Measurements from ENCODE around the gene CFAP52. TPM values are rescaled to one million over a fixed set of nuclear protein-coding genes. Genes with fewer than 3 reads are reported as not detected.

CFAP52 gene
- total and polyA plus RNA-seq, 2 of the 8 experiments (the other 6 are each of a cell fraction or from before 2014, with no cell fraction given), result 0.11 TPM; not detected in 1

DNA sequence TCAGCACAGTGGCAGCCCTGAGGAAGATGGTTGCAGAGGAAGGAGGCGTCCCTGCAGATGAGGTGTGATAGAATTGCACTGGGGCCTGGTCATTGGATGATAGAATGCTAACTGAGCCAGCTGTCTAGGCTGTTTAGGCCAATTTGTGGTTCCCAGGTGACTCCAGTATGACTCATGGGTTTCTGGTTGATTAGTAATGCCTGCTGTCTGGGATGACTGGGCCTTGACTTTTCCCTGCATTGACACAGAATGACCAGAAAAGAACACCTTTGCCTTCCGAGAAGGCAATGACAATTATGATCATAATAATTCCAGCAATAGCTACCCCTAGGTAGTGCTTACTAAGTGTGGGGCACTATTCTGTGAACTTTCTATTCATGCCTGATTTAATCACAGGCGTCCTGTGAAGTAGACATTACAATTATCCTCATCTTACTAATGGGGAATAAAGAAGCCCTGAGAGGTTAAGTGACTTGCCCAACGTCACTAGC, 100.4 kb downstream of the CFAP52 start (continued):
- TF ChIP-seq, protein P1, sequence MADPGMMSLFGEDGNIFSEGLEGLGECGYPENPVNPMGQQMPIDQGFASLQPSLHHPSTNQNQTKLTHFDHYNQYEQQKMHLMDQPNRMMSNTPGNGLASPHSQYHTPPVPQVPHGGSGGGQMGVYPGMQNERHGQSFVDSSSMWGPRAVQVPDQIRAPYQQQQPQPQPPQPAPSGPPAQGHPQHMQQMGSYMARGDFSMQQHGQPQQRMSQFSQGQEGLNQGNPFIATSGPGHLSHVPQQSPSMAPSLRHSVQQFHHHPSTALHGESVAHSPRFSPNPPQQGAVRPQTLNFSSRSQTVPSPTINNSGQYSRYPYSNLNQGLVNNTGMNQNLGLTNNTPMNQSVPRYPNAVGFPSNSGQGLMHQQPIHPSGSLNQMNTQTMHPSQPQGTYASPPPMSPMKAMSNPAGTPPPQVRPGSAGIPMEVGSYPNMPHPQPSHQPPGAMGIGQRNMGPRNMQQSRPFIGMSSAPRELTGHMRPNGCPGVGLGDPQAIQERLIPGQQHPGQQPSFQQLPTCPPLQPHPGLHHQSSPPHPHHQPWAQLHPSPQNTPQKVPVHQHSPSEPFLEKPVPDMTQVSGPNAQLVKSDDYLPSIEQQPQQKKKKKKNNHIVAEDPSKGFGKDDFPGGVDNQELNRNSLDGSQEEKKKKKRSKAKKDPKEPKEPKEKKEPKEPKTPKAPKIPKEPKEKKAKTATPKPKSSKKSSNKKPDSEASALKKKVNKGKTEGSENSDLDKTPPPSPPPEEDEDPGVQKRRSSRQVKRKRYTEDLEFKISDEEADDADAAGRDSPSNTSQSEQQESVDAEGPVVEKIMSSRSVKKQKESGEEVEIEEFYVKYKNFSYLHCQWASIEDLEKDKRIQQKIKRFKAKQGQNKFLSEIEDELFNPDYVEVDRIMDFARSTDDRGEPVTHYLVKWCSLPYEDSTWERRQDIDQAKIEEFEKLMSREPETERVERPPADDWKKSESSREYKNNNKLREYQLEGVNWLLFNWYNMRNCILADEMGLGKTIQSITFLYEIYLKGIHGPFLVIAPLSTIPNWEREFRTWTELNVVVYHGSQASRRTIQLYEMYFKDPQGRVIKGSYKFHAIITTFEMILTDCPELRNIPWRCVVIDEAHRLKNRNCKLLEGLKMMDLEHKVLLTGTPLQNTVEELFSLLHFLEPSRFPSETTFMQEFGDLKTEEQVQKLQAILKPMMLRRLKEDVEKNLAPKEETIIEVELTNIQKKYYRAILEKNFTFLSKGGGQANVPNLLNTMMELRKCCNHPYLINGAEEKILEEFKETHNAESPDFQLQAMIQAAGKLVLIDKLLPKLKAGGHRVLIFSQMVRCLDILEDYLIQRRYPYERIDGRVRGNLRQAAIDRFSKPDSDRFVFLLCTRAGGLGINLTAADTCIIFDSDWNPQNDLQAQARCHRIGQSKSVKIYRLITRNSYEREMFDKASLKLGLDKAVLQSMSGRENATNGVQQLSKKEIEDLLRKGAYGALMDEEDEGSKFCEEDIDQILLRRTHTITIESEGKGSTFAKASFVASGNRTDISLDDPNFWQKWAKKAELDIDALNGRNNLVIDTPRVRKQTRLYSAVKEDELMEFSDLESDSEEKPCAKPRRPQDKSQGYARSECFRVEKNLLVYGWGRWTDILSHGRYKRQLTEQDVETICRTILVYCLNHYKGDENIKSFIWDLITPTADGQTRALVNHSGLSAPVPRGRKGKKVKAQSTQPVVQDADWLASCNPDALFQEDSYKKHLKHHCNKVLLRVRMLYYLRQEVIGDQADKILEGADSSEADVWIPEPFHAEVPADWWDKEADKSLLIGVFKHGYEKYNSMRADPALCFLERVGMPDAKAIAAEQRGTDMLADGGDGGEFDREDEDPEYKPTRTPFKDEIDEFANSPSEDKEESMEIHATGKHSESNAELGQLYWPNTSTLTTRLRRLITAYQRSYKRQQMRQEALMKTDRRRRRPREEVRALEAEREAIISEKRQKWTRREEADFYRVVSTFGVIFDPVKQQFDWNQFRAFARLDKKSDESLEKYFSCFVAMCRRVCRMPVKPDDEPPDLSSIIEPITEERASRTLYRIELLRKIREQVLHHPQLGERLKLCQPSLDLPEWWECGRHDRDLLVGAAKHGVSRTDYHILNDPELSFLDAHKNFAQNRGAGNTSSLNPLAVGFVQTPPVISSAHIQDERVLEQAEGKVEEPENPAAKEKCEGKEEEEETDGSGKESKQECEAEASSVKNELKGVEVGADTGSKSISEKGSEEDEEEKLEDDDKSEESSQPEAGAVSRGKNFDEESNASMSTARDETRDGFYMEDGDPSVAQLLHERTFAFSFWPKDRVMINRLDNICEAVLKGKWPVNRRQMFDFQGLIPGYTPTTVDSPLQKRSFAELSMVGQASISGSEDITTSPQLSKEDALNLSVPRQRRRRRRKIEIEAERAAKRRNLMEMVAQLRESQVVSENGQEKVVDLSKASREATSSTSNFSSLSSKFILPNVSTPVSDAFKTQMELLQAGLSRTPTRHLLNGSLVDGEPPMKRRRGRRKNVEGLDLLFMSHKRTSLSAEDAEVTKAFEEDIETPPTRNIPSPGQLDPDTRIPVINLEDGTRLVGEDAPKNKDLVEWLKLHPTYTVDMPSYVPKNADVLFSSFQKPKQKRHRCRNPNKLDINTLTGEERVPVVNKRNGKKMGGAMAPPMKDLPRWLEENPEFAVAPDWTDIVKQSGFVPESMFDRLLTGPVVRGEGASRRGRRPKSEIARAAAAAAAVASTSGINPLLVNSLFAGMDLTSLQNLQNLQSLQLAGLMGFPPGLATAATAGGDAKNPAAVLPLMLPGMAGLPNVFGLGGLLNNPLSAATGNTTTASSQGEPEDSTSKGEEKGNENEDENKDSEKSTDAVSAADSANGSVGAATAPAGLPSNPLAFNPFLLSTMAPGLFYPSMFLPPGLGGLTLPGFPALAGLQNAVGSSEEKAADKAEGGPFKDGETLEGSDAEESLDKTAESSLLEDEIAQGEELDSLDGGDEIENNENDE (IDR thresholded peaks at IDR 0.05; ENCODE audit: insufficient replicate concordance, low read length), result no peak
- TF ChIP-seq CTCF (IDR thresholded peaks at IDR 0.05; ENCODE audit: control extremely low read depth in 1 of 3, insufficient read depth in 1 of 3, low read depth in 1 of 3, low read length in 3 of 3) (no peak), EZH2 (IDR thresholded peaks at IDR 0.05; ENCODE audit: low read depth, low read length, severe bottlenecking) (no peak), JUND (IDR thresholded peaks at IDR 0.05; ENCODE audit: low read length) (no peak), SIRT6 (IDR thresholded peaks at IDR 0.05; ENCODE audit: low read length) (no peak), MAX (IDR thresholded peaks at IDR 0.05) (no peak), RFX5 (IDR thresholded peaks at IDR 0.05; ENCODE audit: borderline replicate concordance, low read depth, low read length) (no peak), FOSL1 (IDR thresholded peaks at IDR 0.05; ENCODE audit: insufficient read depth, low read depth, low read length) (no peak)

Data from H1 (cell line).